Stimulated activated CD4-positive, alpha-beta T cell treated with anti-CD3 and anti-CD28 coated beads, Interleukin-12 subunit alpha, Interleukin-12 subunit beta, amount 100 ng/mL, for 24 hours (primary cell): ENCODE data around the gene OSCAR.

Source experiments
- DNase-seq, 2 experiments: peaks; one replicate each; pipeline ENCODE4 v3.0.0-alpha.2; 2020; ENCODE audit warnings: low read depth in 2 of 2

Gene OSCAR

DNA sequence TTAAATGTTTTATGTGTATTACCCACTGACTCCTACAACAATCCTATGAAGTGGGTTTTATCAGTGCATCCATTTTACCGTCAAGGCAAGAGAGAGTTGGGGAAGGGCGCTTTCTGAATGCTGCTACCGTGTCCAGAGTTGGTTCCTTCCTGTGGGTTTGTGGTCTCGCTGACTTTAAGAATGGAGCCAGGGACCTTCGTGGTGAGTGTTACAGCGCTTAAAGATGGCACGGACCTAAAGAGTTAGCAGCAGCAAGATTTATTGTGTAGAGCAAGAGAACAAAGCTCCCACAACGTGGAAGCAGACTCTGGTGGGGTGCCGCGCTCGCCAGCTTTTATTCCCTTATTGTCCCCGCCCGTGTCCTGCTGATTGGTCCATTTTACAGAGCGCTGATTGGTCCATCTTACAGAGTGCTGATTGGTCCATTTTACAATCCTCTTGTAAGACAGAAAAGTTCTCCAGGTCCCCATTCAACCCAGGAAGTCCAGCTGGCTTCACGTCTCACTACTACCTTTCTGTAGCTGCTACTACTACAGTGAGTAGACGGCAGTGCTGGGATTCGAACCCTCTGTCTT, 6.1 kb downstream of the OSCAR start:
- no peak for DNase-seq

DNA sequence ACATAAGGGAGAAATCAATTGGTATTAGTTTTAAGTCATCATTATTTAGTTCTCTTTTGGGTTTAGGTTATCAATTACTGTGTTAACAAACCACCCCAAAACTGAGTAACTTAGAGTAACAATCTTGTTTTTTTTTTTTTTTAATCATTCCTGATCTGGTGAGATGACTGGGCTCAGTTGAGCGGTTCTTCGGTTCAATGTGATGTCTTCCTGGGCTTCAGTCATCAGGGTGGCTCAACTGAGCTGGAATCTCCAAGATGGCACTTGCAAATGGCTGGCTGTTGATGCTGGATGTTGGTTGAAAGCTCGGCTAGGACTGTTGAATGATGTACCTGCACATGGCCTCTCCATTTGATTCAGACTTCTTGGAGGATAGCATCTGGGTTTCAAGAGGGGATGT, 16.2 kb downstream of the OSCAR start:
- DNase-seq = no peak

DNA sequence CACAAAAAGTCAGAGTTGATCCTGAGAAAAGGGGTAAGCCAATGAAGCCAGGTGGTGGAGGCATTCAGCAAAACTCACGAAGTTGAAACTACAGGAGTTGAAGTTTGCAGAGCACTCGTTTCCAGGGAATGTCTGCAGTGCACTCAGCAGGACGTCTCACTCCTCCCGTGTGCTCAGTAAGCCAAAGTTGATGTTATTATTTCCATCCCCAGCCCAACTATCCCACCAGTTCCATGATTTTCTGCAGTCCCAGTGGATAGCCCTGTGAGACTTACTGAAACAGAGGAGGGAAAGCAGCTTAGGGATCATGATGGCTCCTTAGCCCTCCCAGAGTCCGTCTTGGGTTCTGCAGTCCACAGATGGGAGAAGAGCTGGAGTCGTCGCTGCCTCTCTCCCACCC, 19.6 kb downstream of the OSCAR start, which contains the start of gene TARM1:
TARM1 (minus strand) TSS at position 334 of the 400 bp plus-strand sequence; CDS start at position 309, 25 bp downstream.
- no peak for DNase-seq

- no peak for DNase-seq
These were observed 23.3 kb downstream of the OSCAR start for GRCh38 chr19:54077334-54077733.

GRCh38 chr19:54074851-54075250, 25.8 kb downstream of the OSCAR start:
- DNase-seq = no peak

GRCh38 chr19:54073829-54074228, 26.8 kb downstream of the OSCAR start:
- DNase-seq = no peak

DNA sequence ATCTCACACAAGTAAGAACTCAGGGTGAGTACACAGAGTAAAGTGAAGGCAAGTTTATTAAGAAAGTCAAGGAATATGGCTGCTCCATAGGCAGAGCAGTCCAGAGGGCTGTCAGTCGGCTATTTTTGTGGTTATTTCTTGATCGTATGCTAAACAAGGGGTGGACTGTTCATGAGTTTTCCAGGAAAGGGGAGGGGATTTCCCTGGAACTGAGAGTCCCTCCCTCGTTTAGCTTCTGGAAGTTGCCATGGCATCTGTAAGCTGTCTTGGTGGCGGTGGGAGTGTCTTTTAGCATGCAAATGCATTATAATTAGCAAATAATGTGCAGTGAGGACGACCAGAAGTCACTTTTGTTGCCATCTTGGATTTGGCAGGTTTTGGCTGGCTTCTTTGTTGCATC, 31.1 kb downstream of the OSCAR start:
- DNase-seq = no peak

- DNase-seq = no peak
These were observed 37.1 kb downstream of the OSCAR start, which contains the start of gene VSTM1 for GRCh38 chr19:54063350-54064116. Gene VSTM1, minus strand, starts transcription at chr19:54063897. Its CDS starts 120 bp downstream, at chr19:54063777.

DNA sequence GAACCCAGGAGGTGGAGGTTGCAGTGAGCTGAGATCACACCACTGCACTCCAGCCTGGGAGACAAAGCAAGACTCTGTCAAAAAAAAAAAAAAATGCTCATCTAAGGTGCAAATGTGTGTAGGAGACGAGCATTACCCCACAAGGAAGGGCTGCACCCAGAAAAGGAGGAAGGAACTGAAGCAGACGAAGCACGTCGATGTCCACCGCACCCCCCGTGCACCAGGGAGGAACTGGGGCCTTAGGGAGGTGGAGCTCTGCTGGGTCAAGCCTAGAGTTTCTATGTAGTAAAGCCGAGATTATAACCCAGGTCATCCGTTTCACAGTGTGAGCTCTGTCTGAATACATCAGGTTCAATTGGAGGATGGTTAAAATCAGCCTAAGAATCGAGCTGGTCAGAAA, 38.0 kb downstream of the OSCAR start:
- DNase-seq = no peak

DNA sequence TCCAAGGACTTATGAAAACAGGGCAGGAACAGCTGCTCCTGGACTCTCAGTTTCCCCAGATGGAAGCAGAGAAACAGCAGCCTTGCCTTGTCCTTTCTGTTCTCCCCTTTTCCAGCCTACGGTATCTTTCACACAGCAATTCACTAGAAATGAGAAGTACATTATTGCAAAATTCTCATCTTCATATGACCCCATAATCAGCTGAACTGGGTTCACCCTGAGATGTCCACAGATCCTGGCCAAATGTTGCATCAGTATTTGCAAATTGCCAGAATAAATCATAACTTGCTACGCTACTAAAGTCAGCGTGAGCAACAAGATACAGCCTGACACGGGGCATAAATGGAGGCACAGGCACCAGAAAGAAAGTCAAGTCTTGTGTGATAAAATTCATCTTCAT, 53.0 kb downstream of the OSCAR start:
- no peak for DNase-seq

DNA sequence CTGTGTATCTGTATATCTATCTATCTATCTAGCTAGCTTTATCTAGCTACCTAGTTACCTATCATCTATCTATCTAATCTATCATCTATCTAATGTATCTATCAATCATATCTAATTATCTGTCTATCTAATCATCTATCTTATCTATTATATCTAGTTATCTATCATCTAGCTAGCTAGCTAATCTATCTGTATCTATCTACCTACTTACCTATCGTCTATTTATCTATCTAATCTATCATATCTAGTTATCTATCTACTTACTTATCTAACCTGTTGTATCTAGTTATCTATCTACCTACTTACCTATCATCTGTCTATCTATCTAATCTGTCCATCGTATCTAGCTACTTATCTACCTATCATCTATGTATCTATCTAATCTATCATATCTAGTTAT, 54.8 kb downstream of the OSCAR start:
- no peak for DNase-seq
